GM23338 (cell line): ENCODE results near the gene ZMYND8. TPM values are rescaled to one million over a fixed set of nuclear protein-coding genes. Genes with fewer than 3 reads are reported as not detected.
A peak's percentile ranks its signal among the peaks of the same experiment; 100 is the strongest.

Source experiments
- ATAC-seq: fragments of 200-7000 bp; cut with Tn5 transposase; 3 replicates; pipeline ENCODE4 v1.9.1; 2020
- DNase-seq: peaks from one replicate; pipeline ENCODE4 v3.0.0-alpha.2; 2015; ENCODE audit warnings: low spot score
- H2AFZ ChIP-seq: fragments of 200-600 bp; sonication (generic); 2 replicates; pipeline ENCODE4 v1.8.0; 2016; ENCODE audit warnings: antibody characterized with exemption, mild to moderate bottlenecking, moderate library complexity
- H3F3A ChIP-seq: fragments of 200-600 bp; sonication (generic); replicated peaks from 2 replicates; pipeline ENCODE4 v1.8.0; 2017; ENCODE audit warnings: antibody characterized with exemption, mixed run types, low read depth
- H3K27ac ChIP-seq: fragments of 200-600 bp; sonication (generic); 2 replicates; pipeline ENCODE4 v1.6.1; 2016; ENCODE audit warnings: low read depth
- H3K27me3 ChIP-seq: fragments of 200-600 bp; sonication (generic); 2 replicates; pipeline ENCODE4 v1.8.0; 2016; ENCODE audit warnings: mild to moderate bottlenecking, mixed run types, moderate library complexity; ENCODE audit not compliant: insufficient read depth
- H3K36me3 ChIP-seq: fragments of 200-600 bp; sonication (generic); 2 replicates; pipeline ENCODE4 v1.8.0; 2016; ENCODE audit warnings: mild to moderate bottlenecking; ENCODE audit not compliant: insufficient read depth
- H3K4me1 ChIP-seq: fragments of 200-600 bp; sonication (generic); 2 replicates; pipeline ENCODE4 v1.8.0; 2016; ENCODE audit warnings: mild to moderate bottlenecking, moderate library complexity; ENCODE audit not compliant: insufficient read depth
- H3K4me2 ChIP-seq: fragments of 200-600 bp; sonication (generic); 2 replicates; pipeline ENCODE4 v1.7.1; 2017; ENCODE audit warnings: mixed run types
- H3K4me3 ChIP-seq: fragments of 200-600 bp; sonication (generic); 2 replicates; pipeline ENCODE4 v1.6.1; 2016; ENCODE audit warnings: mixed run types
- H3K79me2 ChIP-seq: fragments of 200-600 bp; sonication (generic); replicated peaks from 2 replicates; pipeline ENCODE4 v1.8.0; 2017; ENCODE audit warnings: mild to moderate bottlenecking; ENCODE audit not compliant: insufficient read depth
- H3K9me2 ChIP-seq: fragments of 200-600 bp; sonication (generic); 2 replicates; pipeline ENCODE4 v1.8.0; 2017; ENCODE audit not compliant: insufficient read depth
- H4K20me1 ChIP-seq: fragments of 200-600 bp; sonication (generic); replicated peaks from 2 replicates; pipeline ENCODE4 v1.8.0; 2017; ENCODE audit warnings: mild to moderate bottlenecking; ENCODE audit not compliant: insufficient read depth
- H3K27ac Mint-ChIP-seq: 2 replicates; pipeline ENCODE4 v1.8.0; 2020; ENCODE audit warnings: inconsistent platforms, mild to moderate bottlenecking, moderate library complexity, mixed read lengths
- H3K27me3 Mint-ChIP-seq: 3 replicates; pipeline ENCODE4 v1.8.0; 2022; ENCODE audit warnings: low read depth, mild to moderate bottlenecking, moderate library complexity, mixed read lengths, inconsistent platforms; ENCODE audit not compliant: insufficient read depth, poor library complexity
- H3K36me3 Mint-ChIP-seq: 3 replicates; pipeline ENCODE4 v1.8.0; 2021; ENCODE audit warnings: low read depth, mild to moderate bottlenecking, inconsistent platforms, moderate library complexity, mixed read lengths
- H3K4me1 Mint-ChIP-seq: 3 replicates; pipeline ENCODE4 v1.8.0; 2020; ENCODE audit warnings: mild to moderate bottlenecking, inconsistent platforms, mixed read lengths
- H3K4me3 Mint-ChIP-seq: 3 replicates; pipeline ENCODE4 v1.8.0; 2021; ENCODE audit warnings: moderate library complexity, mild to moderate bottlenecking, inconsistent platforms, mixed read lengths
- H3K9me3 Mint-ChIP-seq: 3 replicates; pipeline ENCODE4 v1.8.0; 2020; ENCODE audit warnings: moderate library complexity, mild to moderate bottlenecking, inconsistent platforms, mixed read lengths
- ETS1 ChIP-seq: IDR thresholded peaks from 2 replicates; pipeline ENCODE4 v1.6.1; 2016; ENCODE audit warnings: antibody characterized with exemption
- JUNB ChIP-seq: IDR thresholded peaks from one replicate; pipeline ENCODE4 v1.6.1; 2016; ENCODE audit warnings: antibody characterized with exemption; ENCODE audit not compliant: unreplicated experiment
- NANOG ChIP-seq: IDR thresholded peaks from 2 replicates; pipeline ENCODE4 v1.6.1; 2016; ENCODE audit warnings: antibody characterized with exemption, borderline replicate concordance
- POLR2AphosphoS5 ChIP-seq: IDR thresholded peaks from 2 replicates; pipeline ENCODE4 v1.6.1; 2016; ENCODE audit warnings: antibody characterized with exemption, low read depth
- REST ChIP-seq: IDR thresholded peaks from one replicate; pipeline ENCODE4 v1.6.1; 2018; ENCODE audit warnings: antibody characterized with exemption; ENCODE audit not compliant: unreplicated experiment
- STAT1 ChIP-seq: IDR thresholded peaks from one replicate; pipeline ENCODE4 v1.6.1; 2016; ENCODE audit warnings: antibody characterized with exemption; ENCODE audit not compliant: unreplicated experiment
- ZNF462 ChIP-seq: fragments of 250-450 bp; sonication (Bioruptor Pico); IDR thresholded peaks from 2 replicates; pipeline ENCODE4 v1.5.0; 2020; ENCODE audit warnings: mild to moderate bottlenecking, moderate library complexity
- polyA plus RNA-seq: library from polyadenylated mRNA; unstranded; fragments of >200 nt; fragmentation: Nextera tagmentation; extraction: Ambion mirVana; gene quantifications from 2 replicates; pipeline ENCODE4 v1.2.1, GENCODE V29; 2016
- total RNA-seq: library from RNA; depleted of rRNA; stranded (reverse); fragments of >200 nt; shearing (Covaris generic); gene quantifications from 2 replicates; pipeline ENCODE4 v1.2.3, GENCODE V29; 2014

Gene ZMYND8
- total and polyA plus RNA-seq, 2 experiments from 2014 or later: 70.9 to 128 TPM

GRCh38 chr20:47191074-47191673, 165.3 kb downstream of the ZMYND8 start:
- no peaks in the 10 kb centered on the region for H3K4me1 ChIP-seq
- no peak overlapping the region for H3K27ac Mint-ChIP-seq
- H3K9me2 ChIP-seq: peaks cover 5% of the 10 kb centered on the region; the same call in 1 of the 2 replicates
- no peak overlapping the region for H3K4me3 Mint-ChIP-seq
- H4K20me1 ChIP-seq: no peaks in the 10 kb centered on the region
- no peaks in the 10 kb centered on the region for H3K9me3 Mint-ChIP-seq
- ATAC-seq (no peak), DNase-seq (no peak)
- peaks cover 2% of the 10 kb centered on the region for H3K27me3 Mint-ChIP-seq
- H3F3A ChIP-seq: no peaks in the 10 kb centered on the region
- no peaks in the 10 kb centered on the region for H3K79me2 ChIP-seq
- TF ChIP-seq REST: no peak
- TF ChIP-seq ETS1: no peak
- no peak for TF ChIP-seq POLR2AphosphoS5
- H3K36me3 Mint-ChIP-seq: no peaks in the 10 kb centered on the region
- no peak overlapping the region for H2AFZ ChIP-seq
- H3K4me1 Mint-ChIP-seq: peaks cover 4% of the 10 kb centered on the region; the same call in 2 of the 3 replicates
- H3K27ac ChIP-seq: no peak overlapping the region
- H3K27me3 ChIP-seq: no peaks in the 10 kb centered on the region
- no peak overlapping the region for H3K4me2 ChIP-seq
- no peaks in the 10 kb centered on the region for H3K36me3 ChIP-seq
- H3K4me3 ChIP-seq: no peak overlapping the region

- Histone ChIP-seq H3F3A (no peaks in the 10 kb centered on the region), H3K4me2 (no peak overlapping the region), H3K9me2 (peaks cover 5% of the 10 kb centered on the region; the same call in 1 of the 2 replicates), H4K20me1 (no peaks in the 10 kb centered on the region), H3K27ac (no peak overlapping the region), H2AFZ (peak overlapping the region; percentile 43; the same call in 1 of the 2 replicates), H3K36me3 (no peaks in the 10 kb centered on the region), H3K27me3 (no peaks in the 10 kb centered on the region), H3K4me1 (no peaks in the 10 kb centered on the region), H3K4me3 (no peak overlapping the region), H3K79me2 (no peaks in the 10 kb centered on the region)
- Mint-ChIP-seq H3K27me3 (peaks cover 2% of the 10 kb centered on the region), H3K36me3 (no peaks in the 10 kb centered on the region), H3K4me3 (no peak overlapping the region), H3K27ac (no peak overlapping the region), H3K9me3 (no peaks in the 10 kb centered on the region), H3K4me1 (no peaks in the 10 kb centered on the region)
- ATAC-seq (no peak), DNase-seq (no peak)
- no peak for TF ChIP-seq STAT1
- no peak for TF ChIP-seq POLR2AphosphoS5
- no peak for TF ChIP-seq ZNF462
- TF ChIP-seq NANOG: no peak
- TF ChIP-seq JUNB: no peak
These were observed 167.4 kb downstream of the ZMYND8 start for GRCh38 chr20:47189060-47189459.
